HG03378 (cell line): Measurements from ENCODE around the gene CNIH1.
"Not testable (repeated sequence)": the region's sequence is repeated elsewhere in the genome, so short reads cannot be mapped to it uniquely, and the experiment has no call there.

ENCODE experiments used
- ATAC-seq: cut with Tn5 transposase; IDR thresholded peaks from one replicate; pipeline ENCODE4 v1.9.1; 2021; ENCODE audit warnings: mild to moderate bottlenecking, moderate library complexity; ENCODE audit not compliant: unreplicated experiment

CNIH1 gene

DNA sequence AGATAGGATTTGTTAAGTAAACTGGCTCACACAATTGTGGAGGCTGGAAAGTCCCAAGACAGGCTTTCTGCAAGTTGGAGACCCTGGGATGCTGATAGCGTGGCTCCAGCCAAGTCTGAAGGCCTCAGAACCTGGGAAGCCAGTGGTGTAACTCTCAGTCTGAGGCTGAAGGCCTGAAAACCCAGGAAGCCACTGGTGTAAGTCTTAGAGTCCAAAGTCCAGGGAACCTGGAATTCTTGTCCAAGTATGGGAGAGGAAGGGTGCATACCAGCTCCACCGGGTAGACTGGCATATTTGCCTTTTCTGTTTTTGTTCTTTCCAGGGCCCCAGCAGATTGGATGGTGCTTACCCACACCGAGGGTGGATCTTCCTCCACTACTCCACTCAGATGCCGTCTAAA lies 29.5 kb upstream of the CNIH1 start:
- no peak for ATAC-seq

DNA sequence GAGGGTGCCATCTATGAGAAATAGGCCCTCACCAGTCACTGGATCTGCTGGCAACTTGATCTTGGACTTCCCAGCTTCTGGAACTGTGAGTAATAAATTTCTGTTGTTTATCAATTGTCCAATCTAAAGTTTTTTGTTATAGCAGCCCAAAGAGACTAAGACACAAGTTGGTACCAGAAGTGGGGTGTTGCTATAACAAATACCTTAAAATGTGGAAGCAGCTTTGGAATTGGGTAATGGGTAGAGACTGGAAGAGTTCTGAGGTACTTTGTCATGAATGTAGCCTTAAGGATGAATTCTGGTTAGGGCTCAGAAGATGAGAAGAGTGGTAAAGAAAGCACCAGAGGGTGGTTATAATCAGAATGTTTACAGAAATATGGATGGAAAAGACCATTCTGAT lies 26.1 kb upstream of the CNIH1 start:
- no peak for ATAC-seq

- ATAC-seq, result no peak
These were observed 24.5 kb upstream of the CNIH1 start for GRCh38 chr14:54465654-54466053.

- no peak for ATAC-seq
These were observed 20.9 kb upstream of the CNIH1 start for GRCh38 chr14:54462048-54462447.

GRCh38 chr14:54459106-54459505 lies 17.9 kb upstream of the CNIH1 start:
- no peak for ATAC-seq

GRCh38 chr14:54458536-54458935 lies 17.4 kb upstream of the CNIH1 start:
- ATAC-seq, result not testable (repeated sequence)

GRCh38 chr14:54457609-54457996 lies 16.4 kb upstream of the CNIH1 start:
- ATAC-seq, result no peak

DNA sequence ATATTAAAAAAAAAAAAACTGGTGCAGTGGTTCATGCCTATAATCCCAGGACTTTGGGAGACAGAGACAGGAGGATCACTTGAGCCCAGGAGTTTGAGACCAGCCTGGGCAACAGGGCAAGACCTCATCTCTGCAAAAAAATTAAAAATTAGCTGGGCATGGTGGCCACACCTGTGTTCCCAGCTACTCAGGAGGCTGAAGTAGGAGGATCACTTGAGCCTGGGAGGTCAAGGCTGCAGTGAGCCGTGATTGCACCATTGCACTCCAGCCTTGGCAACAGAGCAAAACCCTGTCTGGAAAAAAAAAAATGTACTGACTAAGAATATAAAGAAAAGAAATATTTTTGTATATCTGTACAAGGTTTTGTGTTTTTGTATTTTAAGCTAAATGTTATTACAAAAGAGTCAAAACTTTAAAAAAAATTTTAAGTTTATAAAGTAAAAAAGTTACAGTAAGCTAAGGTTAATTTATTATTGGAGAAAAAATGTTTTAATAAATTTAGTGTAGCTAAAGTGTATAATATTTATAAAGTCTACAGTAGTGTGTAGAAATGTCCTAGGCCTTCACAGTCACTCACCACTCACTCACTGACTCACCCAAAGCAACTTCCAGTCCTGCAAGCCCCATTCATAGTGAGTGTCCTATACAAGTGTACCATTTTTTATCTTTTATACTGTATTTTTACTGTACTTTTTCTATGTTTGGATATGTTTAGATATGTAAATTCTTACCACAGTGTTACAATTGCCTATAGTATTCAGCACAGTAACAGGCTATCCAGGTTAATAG lies 15.8 kb upstream of the CNIH1 start:
- not testable (repeated sequence) for ATAC-seq

DNA sequence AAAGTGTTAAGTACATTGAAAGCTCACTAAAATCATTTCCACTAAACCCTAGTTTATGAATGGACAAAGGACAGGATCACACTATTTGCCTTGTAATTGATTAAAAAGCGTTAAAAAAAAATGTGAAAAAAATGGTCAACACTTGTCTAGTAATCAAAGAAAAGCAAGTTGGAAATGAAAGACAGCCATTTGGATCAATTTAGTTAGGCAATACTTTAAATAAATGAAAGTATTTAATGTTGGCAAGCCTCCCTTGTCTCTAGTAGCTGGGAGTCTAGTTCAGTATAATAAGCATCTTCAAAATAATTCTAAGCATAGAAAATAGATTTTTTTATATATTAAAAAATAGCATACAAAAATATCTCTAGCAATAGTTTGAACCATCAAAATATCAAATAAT lies 14.2 kb upstream of the CNIH1 start:
- ATAC-seq, result no peak

- not testable (repeated sequence) for ATAC-seq
These were observed 12.8 kb upstream of the CNIH1 start for GRCh38 chr14:54453990-54454389.

DNA sequence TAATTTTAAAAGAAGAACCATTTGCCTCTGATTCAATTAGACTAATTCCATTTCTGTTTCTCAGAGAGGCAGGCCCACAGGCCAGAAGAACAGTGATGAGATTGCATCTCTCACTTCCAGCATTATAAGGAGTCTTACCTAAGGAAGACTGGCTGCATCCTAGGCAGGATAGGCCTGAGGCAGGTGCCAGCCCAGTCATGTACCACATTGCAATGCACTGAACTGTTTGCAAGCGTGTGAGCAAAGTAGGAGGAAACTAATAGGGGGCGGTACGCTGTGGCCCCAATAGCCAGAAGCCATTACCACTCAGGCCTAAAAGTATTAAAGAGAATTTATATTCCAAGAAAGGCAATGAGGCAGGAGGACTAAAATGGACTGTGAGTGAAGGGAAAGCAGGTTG lies 12.1 kb upstream of the CNIH1 start:
- no peak for ATAC-seq

- ATAC-seq, result no peak
These were observed 10.8 kb upstream of the CNIH1 start for GRCh38 chr14:54451961-54452360.

GRCh38 chr14:54451121-54451601 lies 10.0 kb upstream of the CNIH1 start:
- no peak for ATAC-seq

GRCh38 chr14:54450535-54450934 lies 9.4 kb upstream of the CNIH1 start:
- peak; percentile 80 for ATAC-seq

DNA sequence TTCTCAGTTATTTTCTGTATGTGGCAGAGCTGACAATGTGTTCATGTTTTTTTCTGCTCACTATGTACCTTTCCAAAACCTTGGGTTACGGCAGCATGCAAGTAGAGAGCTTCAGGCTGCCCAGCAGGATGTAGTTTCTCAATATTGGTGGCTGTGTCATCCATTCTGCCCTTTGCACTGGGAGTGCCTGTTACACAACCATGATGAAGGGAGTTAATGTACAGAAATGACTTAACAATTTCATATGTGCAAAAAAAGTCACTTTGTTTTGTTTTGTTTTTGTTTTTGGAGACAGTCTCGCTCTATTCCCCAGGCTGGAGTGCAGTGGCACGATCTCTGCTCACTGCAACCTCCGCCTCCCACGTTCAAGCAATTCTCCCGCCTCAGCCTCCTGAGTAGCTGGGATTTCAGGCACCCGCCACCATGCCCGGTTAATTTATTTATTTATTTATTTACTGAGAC lies 6.1 kb upstream of the CNIH1 start:
- no peak for ATAC-seq

GRCh38 chr14:54446161-54446693 lies 5.1 kb upstream of the CNIH1 start:
- no peak for ATAC-seq

DNA sequence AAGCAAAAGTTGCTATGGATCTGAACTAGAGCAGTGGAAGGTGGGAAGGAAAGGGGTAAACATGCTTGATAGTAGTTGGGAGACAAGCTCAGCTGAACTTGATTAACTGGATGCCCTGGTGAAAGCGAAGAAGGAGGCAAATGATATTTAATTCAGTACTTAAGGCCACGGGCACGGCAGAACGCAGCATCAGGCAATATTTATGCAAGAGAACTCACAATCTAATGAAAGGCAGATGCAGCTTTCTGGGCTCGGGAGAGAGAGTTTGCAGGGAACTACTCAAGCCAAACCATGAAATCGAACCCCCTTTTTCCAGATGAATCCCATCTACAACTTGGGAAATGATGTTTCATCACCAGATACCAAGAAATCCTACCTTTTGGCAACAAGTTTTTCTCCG lies 3.5 kb upstream of the CNIH1 start:
- ATAC-seq, result no peak

GRCh38 chr14:54443981-54444380 lies 2.8 kb upstream of the CNIH1 start:
- ATAC-seq, result no peak

DNA sequence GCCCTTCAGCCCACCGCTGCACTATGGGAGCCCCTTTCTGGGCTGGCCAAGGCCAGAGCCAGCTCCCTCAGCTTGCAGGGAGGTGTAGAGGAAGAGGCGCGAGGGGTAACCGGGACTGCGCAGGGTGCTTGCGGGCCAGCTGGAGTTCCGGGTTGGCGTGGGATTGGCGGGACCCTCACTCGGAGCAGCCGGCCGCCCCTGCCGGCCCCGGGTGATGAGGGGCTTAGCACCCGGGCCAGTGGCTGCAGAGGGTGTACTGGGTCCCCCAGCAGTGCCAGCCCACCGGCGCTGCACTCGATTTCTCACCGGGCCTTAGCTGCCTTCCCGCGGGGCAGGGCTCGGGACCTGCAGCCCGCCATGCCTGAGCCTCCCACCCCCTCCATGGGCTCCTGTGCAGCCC lies 1.8 kb upstream of the CNIH1 start:
- ATAC-seq, result not testable (repeated sequence)

GRCh38 chr14:54440476-54440872 lies 700 bp downstream of the CNIH1 start:
- no peak for ATAC-seq

DNA sequence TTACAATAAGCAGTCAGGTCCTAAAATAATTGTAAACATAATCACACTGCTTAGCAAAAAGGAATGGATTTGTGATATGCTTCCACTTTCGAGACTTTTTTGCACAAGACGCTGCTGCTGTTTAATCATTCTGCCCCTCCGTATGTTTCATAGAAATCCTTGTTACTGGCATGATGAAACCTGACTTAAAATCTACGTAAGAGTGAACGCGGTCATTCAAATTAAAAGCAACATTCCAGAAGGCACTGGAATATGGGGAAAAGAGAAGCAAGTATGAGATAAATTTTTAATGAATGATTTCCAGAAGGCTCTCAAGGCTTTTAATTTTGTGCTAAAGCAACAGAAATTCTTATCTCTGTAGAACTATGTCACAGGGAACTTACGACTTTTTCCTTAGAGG lies 1.1 kb downstream of the CNIH1 start:
- no peak for ATAC-seq

- ATAC-seq, result no peak
These were observed 2.5 kb downstream of the CNIH1 start for GRCh38 chr14:54438703-54439102.

DNA sequence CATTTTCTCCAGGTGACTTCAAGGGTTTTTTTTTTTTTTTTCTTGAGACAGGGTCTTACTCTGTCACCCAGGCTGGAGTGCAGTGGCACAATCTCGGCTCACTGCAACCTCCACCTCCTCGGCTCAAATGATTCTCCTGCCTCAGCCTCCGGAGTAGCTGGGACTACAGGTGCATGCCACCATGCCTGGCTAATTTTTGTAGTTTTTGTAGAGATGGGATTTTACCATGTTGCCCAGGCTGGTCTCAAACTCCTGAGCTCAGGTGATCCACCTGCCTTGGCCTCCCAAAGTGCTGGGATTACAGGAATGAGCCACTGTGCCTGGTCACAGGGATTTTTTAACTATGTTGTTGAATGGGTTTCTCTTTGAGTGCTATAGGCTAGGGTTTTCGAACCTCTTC lies 3.2 kb downstream of the CNIH1 start:
- not testable (repeated sequence) for ATAC-seq
